Medulla oblongata (tissue), 1 donor: ENCODE results near the gene UBE2D2.
A peak's percentile ranks its signal among the peaks of the same experiment; 100 is the strongest.

ENCODE experiments used
- DNase-seq: peaks from one replicate; pipeline ENCODE4 v3.0.0-alpha.2; 2015; ENCODE audit errors: extremely low spot score

UBE2D2 gene

DNA sequence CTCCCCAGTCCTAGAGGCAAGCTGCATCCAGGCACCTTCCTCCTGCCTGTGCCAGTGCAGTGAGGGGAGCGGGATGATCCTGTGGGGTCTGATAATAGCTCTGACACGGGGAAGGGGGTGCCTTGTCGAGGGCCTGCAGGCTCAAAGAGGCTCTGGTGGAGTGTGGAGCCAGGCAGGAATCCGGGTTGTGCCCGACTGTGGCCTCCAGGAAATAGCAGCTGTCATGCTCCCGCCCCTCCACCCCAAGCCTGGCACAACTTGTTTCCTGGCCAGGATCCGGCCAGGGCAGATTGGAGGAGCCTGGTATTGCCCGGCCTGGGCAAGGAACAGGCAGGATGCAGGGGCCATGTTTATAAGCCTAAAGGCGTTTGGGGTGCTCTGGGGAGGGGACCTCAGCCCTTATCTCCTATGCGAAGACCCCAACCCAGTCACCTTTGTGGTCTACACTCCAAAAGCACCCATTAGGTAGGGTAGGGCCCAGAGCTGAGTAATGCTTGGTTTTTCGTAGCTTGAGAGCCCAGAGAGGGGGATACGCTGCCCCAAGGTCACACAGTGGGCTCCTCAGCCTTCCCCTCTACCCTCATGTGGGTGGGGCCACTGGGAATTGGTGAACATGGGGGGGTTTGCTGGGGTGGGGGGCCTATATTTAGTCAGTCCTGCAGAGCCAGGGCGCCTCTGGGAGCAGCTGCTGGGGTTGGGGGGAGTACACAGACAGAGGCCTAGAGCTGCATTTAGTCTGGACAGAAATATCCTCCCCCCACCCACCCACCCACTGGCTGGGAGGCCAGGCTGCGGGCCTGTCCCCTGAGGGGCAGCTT, 99.2 kb downstream of the UBE2D2 start:
- peak; percentile 97 for DNase-seq

DNA sequence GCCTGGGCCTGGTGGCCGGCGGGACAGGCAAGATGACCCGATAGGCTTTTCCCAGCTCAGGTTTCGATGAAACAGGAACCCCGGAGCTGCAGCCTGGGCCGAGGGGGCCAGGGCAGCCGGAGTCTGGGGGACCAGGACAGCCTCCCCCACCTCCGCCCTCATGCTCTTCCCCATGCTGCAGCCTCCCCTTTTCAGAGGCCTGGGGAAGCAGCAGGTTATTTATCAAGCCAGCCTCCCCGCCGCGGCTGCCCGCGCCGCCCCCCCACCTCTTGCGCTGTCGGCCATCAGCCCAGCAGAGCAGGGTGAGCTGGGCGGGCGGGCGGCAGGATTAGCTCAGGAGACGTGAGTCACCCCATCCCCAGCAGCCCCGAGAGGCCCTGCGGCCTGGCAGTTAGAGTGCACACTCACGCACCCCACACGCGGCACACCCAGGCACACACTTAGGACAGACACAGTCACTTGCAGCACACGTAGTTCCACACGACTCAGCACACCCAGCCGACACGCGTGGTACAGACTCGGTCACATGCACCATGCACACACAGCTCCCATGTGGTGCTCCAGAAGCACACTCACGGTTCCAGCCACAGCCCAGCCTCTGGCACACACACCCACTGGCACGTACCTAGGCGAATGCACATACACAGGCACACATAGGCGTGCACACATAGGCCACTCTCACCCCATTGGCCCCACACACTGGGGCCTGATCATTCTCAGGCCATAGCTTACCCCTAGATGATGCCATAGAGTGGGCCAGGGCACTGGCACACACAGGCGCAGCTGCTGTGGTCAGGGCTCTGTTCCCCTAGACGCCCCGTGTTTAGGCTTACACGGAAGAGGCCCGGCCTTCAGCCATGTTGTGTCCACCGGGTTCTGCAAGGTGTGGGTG, 100.0 kb downstream of the UBE2D2 start:
- DNase-seq = peak; percentile 75

DNA sequence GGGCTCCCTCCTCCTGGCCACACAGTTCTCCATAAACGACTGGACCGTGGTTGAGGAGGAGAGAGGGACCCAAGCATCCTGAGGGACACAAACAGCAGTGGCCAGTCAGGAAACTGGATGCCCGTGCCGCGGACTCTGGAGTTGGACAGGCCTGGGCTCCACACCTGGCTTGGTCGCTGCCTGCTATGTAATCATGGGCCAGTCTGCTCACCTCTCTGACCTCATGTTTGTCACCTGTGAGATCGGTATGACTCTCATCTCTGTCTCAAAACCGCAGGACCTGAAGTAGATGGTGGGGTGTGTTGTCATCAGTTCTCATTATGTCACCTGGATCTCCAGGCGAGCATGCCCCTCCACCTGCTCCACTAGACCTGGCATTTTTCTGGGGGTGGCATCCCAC, 101.5 kb downstream of the UBE2D2 start:
- no peak for DNase-seq

DNA sequence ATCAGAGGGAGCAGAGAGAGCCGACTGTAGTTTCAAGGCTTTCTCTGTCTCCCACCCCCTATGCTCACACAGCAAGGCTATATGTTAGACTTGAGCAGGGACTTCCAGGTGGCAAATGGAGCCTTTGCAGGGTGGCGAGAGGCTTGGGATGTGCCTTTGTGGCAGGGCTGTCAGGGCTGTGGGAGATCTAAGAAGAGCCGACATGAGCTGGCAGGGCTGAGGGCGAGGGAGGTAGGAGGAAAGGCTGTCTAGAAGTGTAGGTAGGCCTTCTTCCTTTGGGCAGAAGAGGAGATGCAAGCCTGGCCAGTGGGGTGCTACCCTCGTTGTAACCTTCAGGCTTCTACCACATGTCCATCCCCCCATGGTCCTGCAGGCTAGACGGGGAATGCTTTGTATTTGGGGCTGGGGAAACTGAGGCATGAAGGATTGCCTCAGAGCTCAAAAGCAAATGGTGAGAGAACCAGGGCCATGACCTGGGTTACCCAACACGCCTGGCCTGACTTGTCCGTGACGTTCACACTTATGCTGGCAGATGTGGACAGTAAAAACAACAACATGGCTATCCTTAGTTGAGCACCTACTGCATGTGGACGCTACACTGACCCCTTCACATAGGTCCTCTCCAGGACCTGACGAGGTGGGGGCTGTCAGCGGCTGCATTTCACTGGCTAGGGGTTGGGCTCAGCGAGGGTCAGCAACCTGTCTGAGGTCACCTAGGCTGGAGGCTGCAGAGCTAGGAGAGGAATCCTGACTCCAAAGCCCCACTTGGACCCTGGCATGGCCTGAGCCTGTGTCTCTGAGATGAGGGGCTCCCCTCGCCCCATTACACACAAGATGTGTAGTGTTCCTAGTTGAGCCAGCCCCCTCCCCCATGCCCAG, 102.3 kb downstream of the UBE2D2 start:
- DNase-seq = no peak

DNA sequence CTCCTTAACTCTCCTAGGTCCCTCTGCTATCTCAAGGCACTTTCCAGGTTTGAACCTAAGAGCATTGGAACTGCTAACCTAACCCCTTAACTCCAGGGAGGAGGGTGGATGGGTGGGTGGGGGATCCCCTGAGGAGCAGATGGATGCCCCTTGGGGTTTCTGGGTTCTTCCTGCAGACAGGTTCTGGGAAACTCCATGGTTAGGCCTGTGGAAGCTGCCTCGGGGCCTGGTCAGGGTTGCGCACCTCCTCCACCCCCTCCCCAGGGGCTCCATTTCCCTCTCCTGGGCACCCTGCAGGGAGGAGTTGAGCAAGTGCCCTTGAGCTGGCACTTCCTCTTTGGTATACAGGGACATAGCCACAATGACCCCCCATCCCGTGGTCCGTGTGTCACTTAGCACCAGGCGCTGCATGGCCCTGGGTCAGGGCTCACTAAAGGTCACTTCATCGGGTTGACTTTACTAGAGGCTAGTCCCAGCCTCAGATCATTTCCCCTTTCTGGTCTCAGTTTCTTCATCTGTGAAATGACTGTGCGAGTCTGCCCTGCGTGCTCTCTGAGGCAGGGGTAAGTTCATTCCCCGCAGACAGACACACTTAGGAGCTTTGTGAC, 103.1 kb downstream of the UBE2D2 start:
- peak; percentile 74 for DNase-seq

DNA sequence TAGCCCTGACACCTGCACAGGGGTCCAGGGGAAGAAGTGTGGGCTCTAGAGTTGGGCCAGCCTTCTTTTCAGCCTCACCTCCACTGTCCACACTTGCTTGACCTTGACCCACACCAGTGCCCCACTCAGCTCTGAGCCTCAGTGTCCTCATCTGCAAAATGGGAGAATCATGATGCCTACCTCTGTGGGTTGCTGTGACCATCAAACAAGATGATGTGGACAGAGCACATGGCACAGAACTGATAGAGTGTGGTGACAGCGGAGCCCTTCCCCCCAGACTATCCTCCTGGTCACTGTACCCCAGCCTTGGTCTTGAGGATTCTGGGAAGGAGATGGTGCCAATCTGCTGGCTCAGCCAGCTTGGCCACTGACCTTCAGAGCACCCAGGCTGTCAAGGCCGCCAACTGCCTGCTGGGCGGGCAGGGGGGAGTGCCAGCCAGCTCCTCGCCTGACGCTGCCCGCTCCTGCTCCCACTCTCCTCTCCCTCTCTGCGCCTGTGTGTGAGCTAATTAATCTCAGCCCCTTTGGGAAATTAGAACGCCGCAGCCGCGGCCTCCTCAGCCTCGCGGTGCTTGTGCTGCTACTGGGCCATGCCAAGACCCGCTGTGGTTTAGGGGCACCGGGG, 103.7 kb downstream of the UBE2D2 start:
- peak; percentile 73 for DNase-seq

DNA sequence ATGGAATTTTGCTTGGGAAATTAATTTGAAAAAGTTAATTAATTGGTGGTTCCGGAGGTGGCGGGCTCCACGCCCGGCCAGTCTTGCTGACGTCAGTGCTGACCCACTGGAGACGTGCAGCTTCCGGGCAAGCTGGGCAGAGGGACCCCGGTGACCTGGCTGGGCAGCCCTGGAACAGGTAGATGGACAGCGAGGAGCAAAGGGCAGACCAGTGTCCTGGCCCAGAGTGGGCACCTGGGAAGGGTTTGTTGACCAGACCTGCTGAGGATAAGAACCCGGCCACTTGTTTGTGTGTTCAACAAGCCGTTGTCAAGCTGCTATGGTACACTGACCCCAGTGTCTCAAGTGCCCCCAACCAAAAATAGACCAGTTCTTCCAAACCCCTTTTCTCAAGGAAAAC, 104.5 kb downstream of the UBE2D2 start:
- no peak for DNase-seq

DNA sequence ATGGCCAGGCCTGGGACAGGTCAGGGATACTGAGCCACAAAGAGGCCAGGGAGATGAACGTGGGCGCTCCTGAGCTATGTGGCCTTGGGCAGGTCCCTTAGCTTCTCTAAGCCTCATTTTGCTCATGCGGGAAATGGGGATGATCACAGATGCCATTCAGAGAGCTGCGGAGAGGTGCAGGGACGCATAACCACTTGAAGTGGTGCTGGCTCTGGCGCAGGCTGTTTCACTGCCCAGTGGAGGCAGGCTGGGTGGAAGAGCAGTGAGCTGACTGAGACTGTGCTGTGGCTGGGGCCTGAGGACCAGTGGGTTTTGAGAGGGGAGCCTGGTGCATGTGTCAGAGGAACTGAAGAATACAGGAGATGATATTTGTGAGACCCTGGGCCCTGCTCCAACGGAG, 105.4 kb downstream of the UBE2D2 start:
- DNase-seq = no peak

DNA sequence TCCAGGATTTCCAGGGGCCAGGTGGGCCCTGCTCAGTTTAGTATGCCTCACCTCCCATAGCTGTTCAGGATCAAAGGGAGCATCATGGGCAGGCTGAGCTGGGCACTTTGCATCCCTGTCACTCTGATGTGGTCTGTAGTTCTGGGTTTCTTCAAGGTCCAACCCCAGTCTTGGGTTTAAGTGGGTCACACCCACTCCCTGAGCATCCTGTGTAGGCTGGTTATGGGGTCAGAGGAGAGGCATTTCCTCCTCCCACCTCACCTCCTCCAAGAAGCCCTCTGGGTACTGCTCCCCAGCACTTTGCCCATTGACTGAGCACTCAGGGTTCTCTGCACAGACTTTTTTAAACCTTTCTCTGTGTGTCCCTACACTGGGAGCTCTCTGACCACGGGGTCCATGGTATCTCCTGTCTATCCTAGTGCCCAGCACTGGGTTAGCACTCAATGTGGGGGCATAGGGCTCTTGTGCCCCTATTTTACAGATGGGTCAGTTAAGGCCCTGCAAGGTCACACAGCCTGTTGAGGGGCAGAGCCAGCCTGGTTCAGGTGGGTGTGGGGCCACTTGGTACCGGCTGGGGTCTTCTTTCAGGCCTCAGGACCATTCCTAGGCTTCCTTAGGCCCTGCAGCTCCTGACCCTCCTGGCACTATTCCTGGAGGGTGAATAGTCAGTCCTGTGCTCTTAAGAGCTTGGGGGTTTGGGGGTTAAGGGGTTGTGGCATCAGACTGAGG, 106.0 kb downstream of the UBE2D2 start:
- DNase-seq = no peak

DNA sequence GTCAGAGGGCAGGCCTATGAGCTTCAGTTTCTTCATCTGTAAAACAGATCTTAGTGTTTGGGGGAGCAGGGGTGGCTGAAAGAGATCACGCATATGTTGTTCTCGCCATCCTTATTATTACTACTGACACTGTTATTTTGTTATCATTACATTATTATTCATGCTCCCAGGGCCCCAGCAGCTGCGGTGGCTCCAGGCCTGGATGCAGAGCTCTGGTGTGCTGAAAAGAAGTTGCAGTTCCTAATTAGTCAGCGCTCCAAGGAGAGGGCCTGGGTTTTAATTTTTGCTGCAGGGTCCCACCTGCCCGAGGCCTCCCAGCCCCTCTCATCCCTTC, 106.6 kb downstream of the UBE2D2 start:
- no peak for DNase-seq

DNA sequence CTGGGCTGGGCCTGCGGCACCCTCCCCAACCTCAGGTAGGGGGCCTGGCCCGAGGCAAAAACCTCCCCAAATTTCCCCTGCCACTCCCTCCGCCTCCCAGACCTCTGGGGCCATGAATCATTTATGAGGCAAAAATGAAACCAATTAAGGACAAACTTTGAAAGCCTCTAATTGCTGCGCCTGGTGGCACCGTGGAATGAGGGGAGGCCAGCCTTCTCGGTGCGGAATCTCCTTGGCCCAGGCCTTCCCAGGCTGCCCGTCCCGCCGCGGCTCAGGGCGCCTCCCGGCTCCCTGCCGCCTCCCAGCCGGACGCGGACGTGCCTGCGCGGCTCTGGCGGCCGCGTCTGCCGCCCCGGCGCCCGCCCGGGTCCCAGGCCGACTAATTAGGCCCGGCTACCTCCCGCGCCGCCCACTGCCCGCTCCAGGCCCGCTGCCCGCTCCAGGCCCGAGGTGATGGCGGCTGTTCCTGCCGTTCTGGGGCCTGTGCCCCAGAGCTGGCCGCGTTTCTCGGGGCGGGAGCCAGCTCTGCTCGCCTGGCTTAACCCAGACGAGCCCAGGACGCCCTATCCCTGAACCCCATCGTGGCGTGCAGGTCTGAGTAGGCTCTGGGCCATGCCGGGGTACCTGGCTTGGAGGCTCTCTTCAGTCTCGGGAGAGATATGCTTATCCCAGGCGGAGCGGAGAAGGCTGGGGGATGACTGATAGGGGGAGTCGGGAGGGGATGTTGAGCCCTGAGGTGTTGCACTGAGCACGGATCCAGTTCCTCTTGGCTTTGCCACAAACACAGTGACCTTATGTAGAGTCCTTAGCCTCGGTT, 107.1 kb downstream of the UBE2D2 start:
- DNase-seq = peak; percentile 52

DNA sequence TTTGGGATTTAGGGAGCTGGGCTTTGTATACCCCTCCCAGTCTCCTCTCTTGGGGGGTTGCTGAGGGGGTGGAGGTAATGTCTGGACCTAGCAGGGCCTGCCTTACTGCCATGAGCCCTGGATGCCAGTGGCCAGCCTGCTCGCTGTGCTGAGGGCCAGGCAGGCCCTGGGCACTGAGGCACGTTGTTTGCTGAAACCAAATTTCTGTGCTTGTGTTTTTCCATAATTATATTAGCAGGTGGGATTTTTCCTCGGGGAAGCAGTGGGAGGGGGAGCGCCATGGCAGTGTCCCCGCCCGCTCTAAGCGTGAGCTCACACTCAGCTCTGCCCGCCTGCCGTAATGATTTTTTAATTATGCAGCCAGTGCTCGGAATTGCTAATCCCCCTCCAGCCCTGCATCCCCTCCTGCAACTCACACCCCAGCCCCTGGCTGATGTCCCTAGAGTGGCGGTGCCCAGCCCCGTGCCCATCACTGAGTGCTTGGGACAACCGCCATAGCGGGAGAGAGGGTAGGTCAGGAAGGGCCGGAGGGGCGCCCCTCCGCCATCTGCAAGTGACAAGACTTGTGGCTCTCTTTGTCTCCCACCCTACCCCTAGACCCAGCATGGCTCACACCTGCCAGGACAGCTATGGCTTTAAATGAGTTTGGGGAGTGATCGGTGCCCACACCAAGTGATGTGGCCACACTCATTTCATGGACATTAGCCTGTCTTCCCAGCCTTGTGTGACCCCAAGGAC, 108.0 kb downstream of the UBE2D2 start:
- DNase-seq = peak; percentile 52

DNA sequence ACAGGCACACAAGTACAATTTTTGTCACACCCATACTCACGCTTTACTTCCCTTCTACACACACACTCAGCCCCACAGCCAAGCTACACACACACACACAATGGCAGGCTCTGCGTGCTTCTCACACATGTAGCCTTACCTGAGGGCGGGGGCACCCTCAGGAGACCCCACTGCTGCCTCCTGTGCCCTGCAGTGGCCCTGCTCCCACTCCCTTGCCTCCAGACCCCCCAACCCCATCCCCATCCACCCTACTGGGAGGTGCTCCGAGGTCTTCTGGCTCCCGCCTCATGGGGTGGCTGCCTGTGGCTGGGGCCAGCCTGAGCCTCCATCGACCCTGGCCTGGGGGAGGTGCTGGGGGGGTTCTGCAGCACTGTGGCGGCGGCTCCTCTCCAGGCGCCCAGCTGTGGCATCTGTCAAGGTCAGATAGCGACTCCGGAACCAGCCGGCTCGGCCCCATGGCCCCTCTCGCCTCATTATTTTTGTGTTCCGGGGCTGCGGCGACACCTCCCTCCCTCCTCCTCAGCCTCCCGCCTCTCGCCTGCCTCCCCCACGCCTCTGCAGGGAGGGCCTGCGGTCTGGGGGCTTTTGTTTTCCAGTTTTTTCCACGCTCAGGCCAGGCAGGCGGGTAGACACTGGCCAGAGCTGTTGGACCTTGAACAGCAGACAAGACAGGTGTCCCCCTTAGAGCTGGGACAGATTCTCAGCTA, 108.7 kb downstream of the UBE2D2 start:
- peak; percentile 46 for DNase-seq

DNA sequence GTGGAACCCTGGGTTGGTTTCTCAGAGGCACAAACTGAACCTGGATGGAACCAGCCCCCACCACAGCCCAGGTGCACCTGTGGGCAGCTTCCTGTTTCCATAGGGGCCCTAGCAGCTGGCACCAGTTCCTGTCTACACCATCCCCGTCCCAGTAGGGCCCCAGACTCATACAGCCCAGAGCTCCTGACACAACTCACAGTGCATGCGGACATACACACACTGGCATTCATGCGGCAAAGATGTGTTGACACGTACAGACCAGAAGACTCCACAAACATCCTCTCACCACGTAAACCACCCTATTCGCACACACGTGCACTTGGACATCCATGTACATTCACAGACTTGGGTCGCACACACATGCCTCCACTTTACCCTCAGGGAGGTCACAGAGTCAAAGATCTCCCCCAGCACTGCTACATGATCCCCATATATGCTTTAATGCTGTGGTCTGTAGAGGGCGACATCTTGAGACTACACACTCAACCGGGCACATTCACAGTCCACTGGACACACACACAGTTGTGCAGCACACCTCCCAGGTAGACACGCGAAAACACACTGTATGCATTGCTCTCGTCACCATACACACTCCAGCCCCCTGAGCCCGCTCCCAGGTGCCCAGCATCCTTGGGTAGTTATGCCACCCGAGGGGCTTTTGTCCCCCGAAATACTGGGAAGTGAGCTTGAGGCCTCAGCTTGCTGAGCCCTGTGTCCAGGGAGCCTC, 109.4 kb downstream of the UBE2D2 start:
- peak; percentile 63 for DNase-seq

DNA sequence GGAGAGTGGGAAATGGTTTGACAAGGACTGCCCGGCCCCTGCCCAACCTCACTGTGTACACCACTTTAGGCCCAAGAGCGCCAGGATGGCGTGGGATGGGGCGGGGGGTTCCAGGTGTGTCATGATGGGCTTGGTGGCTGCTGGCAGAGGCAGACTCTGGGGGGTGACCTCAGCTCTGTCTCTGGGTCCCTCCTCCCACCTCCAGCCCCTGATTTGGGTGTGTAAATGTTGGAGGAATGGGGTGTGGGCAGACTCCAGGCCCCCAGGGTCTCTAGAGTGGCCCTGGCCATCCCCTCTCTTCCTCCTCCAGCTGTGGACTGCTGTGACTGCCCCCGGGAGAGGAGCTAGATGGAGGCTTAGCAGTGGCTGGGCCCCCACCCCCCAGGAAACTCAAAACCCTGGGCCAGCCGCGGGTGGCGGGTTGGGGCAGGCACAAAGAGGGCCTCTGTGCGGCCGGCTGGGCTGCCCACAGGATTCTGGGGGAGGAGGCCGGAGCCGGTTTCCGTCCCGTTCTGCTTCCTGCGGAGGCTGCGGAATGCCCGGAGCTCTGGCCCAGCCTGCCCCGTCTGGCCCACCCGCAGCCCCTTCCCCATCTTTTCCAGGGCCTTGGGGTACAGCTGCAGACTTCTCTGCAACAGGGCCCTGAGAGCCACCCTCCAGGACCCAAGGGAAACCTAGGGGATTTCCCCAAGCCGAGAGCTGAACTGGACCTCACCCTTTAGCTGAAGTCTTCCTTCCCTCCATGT, 110.1 kb downstream of the UBE2D2 start:
- DNase-seq = peak; percentile 89

DNA sequence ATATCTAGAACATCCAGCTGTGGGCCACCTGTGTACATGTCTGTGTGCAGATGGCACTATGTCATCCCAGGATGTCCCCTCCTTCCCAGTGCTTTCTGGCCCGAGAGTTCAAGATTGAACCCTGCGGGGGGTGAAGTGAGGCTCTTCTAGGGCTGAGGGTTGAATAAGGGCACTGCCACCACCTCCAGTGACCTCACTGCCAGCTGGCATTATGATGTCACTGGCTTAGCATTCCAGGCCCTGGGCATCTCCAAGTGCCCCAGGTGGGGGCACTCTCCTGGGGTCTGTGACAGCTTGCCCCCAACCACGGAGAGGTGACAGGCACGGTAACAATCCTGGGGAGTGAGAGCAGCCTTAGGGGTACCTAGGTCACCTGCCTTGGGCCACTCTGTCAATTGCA, 114.1 kb downstream of the UBE2D2 start:
- no peak for DNase-seq

DNA sequence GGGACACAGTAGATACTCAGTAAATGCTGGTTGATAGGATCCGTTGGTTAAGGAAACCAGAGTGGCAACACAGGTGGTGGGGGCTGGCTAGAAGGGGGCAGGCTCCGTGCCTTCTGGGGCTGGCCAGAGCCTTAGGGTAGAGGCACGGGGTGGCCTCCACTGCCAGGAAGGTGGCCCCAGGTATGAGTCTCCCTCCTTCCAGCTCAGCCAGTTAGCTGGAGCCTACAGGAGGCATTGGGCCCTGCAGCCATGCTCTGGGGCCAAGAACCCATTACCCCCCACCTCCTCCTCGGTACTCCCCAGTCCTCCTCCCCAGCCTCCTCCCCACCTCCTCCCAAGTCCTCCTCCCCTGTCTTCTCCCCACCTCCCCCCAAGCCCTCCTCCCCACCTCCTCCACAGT, 114.7 kb downstream of the UBE2D2 start:
- no peak for DNase-seq
